ENCODE results near the gene ASXL1.
"Not testable (repeated sequence)": the region's sequence is repeated elsewhere in the genome, so short reads cannot be mapped to it uniquely, and the experiment has no call there.

ASXL1 gene

DNA sequence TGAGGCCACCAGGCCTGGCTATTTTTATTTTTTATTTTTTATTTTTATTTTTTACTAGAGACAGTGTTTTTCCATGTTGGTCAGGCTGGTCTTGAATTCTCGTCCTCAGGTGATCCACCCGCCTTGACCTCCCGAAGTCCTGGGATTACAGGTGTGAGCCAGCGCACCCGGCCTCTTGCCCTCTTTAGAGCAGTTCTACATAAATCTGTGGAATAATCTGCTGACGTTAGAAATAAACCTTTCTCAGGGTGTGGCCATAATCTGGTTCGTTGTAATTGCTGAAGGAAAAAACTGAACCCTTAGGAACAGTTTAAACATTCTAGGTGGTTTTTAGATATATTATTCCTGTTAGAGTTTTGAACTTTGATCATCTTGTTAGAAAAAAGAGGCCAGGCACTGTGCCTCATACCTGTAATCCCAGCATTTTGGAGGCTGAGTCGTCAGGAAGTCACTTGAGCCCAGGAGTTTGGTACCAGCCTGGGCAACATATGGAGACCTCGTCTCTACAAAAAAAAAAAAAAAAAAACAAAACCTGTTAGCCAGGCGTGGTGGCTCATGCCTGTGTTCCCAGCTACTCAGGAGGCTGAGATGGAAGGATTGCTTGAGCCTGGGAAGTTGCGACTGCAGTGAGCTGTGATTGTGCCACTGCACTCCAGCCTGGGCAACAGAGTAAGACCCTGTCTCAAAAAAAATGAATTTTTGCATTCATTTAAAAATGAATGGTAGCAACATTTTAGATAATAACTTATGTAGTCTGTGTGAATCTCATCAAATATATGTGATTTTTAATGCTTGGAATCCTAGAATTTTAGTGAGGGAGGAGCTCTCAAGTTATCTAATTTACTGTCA lies 24.2 kb downstream of the ASXL1 start:
- Histone ChIP-seq H3K27me3 (replicated peaks; ENCODE audit: control insufficient read depth, insufficient read depth, low read length) (no peaks in the 10 kb centered on the region), H3K4me3 (replicated peaks; ENCODE audit: low read depth, low read length) (no peak overlapping the region), H3K36me3 (ENCODE audit: control insufficient read depth, insufficient read depth, low read length) (peaks cover 7% of the 10 kb centered on the region)
- no peak for DNase-seq (ENCODE audit: extremely low read depth, insufficient read length)
- TF ChIP-seq, protein P1, sequence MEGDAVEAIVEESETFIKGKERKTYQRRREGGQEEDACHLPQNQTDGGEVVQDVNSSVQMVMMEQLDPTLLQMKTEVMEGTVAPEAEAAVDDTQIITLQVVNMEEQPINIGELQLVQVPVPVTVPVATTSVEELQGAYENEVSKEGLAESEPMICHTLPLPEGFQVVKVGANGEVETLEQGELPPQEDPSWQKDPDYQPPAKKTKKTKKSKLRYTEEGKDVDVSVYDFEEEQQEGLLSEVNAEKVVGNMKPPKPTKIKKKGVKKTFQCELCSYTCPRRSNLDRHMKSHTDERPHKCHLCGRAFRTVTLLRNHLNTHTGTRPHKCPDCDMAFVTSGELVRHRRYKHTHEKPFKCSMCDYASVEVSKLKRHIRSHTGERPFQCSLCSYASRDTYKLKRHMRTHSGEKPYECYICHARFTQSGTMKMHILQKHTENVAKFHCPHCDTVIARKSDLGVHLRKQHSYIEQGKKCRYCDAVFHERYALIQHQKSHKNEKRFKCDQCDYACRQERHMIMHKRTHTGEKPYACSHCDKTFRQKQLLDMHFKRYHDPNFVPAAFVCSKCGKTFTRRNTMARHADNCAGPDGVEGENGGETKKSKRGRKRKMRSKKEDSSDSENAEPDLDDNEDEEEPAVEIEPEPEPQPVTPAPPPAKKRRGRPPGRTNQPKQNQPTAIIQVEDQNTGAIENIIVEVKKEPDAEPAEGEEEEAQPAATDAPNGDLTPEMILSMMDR (IDR thresholded peaks at IDR 0.05; ENCODE audit: insufficient read depth, low read length, poor library complexity, severe bottlenecking), result no peak

DNA sequence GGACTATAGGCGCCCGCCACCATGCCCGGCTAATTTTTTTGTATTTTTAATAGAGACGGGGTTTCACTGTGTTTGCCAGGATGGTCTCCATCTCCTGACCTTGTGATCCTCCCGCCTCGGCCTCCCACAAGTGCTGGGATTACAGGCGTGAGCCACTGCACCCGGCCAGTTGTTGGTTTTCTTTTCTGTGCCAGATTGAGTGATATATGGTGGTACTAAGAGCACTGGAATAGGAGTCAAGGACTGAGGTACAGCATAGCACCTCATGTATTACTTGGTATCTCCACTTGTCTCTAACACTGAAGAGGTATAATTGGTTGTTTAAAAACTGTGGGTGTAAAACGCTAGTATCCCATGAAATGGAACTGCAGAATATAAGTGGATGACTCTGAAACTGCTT lies 25.3 kb downstream of the ASXL1 start:
- H3K36me3 ChIP-seq (ENCODE audit: control insufficient read depth, insufficient read depth, low read length); DNase-seq (ENCODE audit: extremely low read depth, insufficient read length): not testable (repeated sequence)

DNA sequence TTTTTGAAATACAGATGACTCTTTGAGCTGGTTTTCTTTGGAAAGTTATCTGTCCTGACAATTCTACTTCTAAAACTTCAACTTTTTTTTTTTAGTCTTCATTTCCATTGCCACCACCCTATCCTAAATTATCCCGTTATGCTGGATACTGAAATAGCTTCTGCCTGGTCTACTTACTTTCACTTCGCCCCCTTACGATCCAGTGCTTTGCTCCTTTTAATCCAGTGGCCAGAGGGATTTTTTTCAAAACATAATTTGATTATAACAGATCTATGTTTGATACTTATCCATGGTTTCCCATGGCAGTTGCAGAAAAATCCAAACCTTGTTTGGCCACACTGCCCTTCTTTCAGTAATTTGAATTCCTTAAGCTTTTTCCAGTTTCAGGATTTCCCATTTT lies 27.4 kb downstream of the ASXL1 start:
- Histone ChIP-seq H3K4me3 (replicated peaks; ENCODE audit: low read depth, low read length) (no peak overlapping the region), H3K27me3 (replicated peaks; ENCODE audit: control insufficient read depth, insufficient read depth, low read length) (no peaks in the 10 kb centered on the region), H3K36me3 (ENCODE audit: control insufficient read depth, insufficient read depth, low read length) (peaks cover 5% of the 10 kb centered on the region)
- no peak for DNase-seq (ENCODE audit: extremely low read depth, insufficient read length)
- TF ChIP-seq, protein P1 (IDR thresholded peaks at IDR 0.05; ENCODE audit: insufficient read depth, low read length, poor library complexity, severe bottlenecking), result no peak

More for the DNA sequence above, 25.3 kb downstream of the ASXL1 start:
- H3K4me3 ChIP-seq (replicated peaks; ENCODE audit: low read depth, low read length); H3K27me3 ChIP-seq (replicated peaks; ENCODE audit: control insufficient read depth, insufficient read depth, low read length): not testable (repeated sequence)

DNA sequence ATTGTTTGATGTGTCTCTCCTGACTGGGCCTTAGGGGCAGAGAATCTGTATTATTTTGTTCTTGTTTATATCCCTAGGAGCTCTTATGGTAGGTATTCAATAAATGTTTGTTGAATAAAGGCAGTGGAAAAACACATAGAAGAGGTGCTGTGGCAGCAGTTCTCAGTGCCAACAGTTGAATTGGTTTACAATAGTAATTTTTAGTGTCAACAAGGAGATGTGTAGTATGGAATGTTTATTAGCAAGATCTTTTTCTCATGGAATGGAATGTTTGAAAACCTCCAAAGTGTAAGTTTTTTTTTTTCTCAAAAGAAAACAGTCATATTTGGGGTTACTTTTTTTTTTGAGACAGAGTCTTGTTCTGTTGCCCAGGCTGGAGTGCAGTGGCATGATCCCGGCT lies 28.0 kb downstream of the ASXL1 start:
- Histone ChIP-seq H3K4me3 (replicated peaks; ENCODE audit: low read depth, low read length) (no peak overlapping the region), H3K27me3 (replicated peaks; ENCODE audit: control insufficient read depth, insufficient read depth, low read length) (no peaks in the 10 kb centered on the region), H3K36me3 (ENCODE audit: control insufficient read depth, insufficient read depth, low read length) (peaks cover 5% of the 10 kb centered on the region)
- TF ChIP-seq, protein P1 (IDR thresholded peaks at IDR 0.05; ENCODE audit: insufficient read depth, low read length, poor library complexity, severe bottlenecking), result no peak
- DNase-seq (ENCODE audit: extremely low read depth, insufficient read length), result no peak

DNA sequence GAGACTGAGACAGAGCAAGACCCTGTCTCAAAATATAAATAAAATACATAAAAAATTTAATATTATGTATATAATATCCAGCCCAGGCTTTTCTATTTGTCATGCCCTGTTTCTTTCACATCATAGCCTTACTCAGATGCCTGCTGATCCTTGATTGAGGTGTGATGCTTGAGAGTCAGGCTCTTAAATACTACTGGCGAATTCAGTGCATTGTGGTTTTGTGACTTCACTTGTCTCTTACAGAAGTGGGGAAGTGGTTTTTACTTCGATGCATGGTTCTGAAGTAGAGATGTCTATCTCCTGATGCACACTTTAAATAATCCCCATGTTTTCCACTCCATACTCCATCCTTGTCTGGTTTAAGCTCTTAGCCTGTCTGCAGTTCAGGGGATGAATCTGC lies 29.1 kb downstream of the ASXL1 start:
- Histone ChIP-seq H3K27me3 (replicated peaks; ENCODE audit: control insufficient read depth, insufficient read depth, low read length) (no peaks in the 10 kb centered on the region), H3K36me3 (ENCODE audit: control insufficient read depth, insufficient read depth, low read length) (peaks cover 6% of the 10 kb centered on the region), H3K4me3 (replicated peaks; ENCODE audit: low read depth, low read length) (no peak overlapping the region)
- no peak for DNase-seq (ENCODE audit: extremely low read depth, insufficient read length)
- TF ChIP-seq, protein P1 (IDR thresholded peaks at IDR 0.05; ENCODE audit: insufficient read depth, low read length, poor library complexity, severe bottlenecking), result no peak

DNA sequence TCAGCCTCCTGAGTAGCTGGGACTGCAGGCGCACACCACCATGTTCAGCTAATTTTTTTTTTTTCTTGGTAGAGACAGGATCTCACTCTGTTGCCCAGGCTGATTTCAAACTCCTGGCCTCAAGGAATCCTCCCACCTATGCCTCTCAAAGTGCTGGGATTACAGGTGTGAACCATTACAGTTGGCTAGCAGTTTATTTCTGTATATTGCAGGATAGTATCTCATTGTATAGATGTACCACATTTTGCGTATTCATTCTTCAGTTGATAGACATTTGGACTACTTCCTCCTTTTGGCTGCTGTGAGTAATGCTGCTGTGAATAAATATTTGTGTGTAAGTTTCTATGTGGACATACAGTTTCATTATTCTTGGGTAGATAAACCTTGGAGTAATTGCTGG lies 32.9 kb downstream of the ASXL1 start:
- Histone ChIP-seq H3K27me3 (replicated peaks; ENCODE audit: control insufficient read depth, insufficient read depth, low read length) (no peaks in the 10 kb centered on the region), H3K4me3 (replicated peaks; ENCODE audit: low read depth, low read length) (no peak overlapping the region), H3K36me3 (ENCODE audit: control insufficient read depth, insufficient read depth, low read length) (peaks cover 1% of the 10 kb centered on the region)
- DNase-seq (ENCODE audit: extremely low read depth, insufficient read length), result no peak
- TF ChIP-seq, protein P1 (IDR thresholded peaks at IDR 0.05; ENCODE audit: insufficient read depth, low read length, poor library complexity, severe bottlenecking), result no peak
